Cardiac fibroblast (primary cell): ENCODE results near the gene MED16.

ENCODE experiments used
- DNase-seq, 2 donors: peaks; one replicate each; pipeline versions ENCODE4 v3.0.0 to v3.0.0-alpha.2; 2010; ENCODE audit warnings: low read depth in 2 of 2
- H3K4me3 ChIP-seq, 2 donors: replicated peaks in 1 of 2; 1 replicate in 1 of 2; 2 replicates in 1 of 2; pipeline ENCODE4 v1.5.1; 2011; ENCODE audit warnings: low read depth in 2 of 2, low read length in 2 of 2, mild to moderate bottlenecking in 2 of 2, moderate library complexity in 1 of 2
- TF ChIP-seq, protein P1 (sequence below): IDR thresholded peaks from one replicate; pipeline ENCODE4 v1.5.1; 2011; ENCODE audit warnings: low read depth, mild to moderate bottlenecking, low read length, inconsistent platforms

MED16 gene

DNA sequence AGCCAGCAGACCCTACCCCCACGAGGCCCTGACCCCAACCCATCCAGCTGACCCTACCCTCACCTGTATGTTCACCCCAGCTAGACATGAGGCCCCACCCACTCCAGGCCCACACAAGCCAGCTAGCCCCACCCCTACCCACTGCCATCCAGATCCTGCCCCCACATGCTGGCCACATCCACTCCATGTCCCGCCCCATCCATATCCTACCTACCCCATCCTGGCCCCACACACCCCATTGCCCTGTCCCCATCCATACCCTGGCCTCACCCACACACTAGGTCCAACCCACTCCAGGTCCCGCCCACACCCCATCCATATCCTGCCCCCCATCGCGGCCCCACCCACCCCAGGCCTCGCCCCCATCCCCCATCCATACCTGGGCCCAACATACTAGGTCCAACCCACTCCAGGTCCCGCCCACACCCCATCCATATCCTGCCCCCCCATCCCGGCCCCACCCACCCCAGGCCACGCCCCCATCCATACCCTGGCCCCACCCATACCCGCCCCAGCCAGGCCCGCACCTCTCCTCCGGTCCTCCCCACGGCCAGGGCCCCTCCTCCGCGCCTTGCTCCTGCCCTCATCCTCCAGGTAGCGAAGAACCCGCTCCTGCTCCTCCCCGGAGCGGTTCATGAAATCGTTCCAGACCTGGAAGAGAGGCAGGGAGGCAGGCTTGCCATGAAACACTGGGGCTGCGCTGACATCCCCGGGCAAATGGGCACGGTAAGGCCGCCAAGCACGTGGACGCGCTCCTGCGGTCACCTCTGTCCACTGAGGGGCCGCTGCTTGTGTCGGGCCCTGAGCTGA lies 7.5 kb upstream of the MED16 start:
- no peak overlapping the region for H3K4me3 ChIP-seq
- no peak for DNase-seq
- TF ChIP-seq, protein P1, sequence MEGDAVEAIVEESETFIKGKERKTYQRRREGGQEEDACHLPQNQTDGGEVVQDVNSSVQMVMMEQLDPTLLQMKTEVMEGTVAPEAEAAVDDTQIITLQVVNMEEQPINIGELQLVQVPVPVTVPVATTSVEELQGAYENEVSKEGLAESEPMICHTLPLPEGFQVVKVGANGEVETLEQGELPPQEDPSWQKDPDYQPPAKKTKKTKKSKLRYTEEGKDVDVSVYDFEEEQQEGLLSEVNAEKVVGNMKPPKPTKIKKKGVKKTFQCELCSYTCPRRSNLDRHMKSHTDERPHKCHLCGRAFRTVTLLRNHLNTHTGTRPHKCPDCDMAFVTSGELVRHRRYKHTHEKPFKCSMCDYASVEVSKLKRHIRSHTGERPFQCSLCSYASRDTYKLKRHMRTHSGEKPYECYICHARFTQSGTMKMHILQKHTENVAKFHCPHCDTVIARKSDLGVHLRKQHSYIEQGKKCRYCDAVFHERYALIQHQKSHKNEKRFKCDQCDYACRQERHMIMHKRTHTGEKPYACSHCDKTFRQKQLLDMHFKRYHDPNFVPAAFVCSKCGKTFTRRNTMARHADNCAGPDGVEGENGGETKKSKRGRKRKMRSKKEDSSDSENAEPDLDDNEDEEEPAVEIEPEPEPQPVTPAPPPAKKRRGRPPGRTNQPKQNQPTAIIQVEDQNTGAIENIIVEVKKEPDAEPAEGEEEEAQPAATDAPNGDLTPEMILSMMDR, result no peak

DNA sequence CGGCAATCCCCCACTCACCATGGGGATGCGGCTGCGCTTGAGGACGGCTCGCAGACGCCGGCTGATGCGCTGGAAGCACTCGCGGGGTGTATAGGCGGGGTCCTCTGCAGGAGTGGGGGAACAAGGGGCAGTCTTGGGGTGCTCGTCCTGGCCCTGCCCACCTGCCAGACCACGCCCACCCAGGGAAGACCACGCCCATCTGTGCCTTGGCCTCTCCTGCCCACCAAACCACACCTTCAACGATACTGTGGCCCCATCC lies 7.0 kb upstream of the MED16 start:
- TF ChIP-seq, protein P1, result no peak
- no peak for DNase-seq
- no peak overlapping the region for H3K4me3 ChIP-seq

DNA sequence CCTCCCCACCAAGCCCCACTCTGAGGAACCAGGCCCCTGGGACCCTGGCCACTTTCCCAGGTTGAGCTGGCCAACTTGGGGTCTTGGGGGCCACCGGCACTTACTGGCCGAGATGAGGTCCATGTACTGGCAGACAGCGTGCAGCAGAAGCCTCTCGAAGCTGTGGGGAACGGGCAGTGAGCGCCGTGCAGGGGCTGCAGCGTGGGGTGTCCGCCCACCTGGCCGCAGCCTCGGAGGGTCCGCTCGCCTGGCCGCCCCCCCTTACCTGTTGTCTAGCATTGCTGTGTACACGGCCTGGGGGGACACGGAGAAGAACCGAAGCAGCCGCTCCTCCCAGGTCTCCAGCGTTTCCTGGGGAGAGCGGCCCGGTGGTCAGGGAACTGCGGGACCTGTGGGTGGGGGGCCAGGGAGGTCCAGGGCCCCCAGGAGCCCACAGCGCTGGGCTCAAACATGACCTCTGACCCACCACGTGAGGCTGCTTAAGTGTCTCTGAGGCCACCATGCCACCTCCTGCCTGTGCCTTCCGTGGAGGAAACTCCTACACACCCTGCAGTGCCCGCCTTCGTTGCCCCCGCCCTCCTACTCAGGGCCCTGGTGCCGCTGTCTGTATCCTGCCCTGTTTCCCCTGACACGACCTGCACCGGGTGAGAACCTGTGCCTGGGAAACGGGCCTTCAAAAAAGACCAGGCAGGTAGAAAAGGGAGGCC lies 6.5 kb upstream of the MED16 start:
- TF ChIP-seq, protein P1, result no peak
- H3K4me3 ChIP-seq, result no peak overlapping the region

DNA sequence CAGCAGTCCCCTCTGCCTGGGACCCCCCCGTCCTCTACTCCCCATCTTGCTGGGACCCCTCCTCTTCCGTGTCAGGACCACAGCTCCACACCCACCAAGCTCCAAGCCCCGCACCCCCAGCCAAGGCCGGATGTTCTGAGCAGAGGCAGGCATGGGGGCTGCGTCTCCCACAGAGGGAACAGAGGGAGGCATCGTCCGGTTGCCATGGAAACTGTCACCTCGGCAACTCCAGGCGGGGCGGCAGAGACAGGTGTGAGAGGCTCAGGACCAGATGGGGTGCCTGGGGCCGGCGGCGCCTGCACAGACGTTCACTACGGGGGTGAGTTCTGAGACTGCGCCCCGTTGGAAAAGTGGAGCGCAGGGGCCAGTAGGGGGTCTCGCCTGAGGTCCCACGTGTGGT lies 5.7 kb upstream of the MED16 start:
- no peak for DNase-seq
- no peak overlapping the region for H3K4me3 ChIP-seq
- TF ChIP-seq, protein P1, result no peak

More for the DNA sequence above, 6.5 kb upstream of the MED16 start:
- DNase-seq, result no peak

DNA sequence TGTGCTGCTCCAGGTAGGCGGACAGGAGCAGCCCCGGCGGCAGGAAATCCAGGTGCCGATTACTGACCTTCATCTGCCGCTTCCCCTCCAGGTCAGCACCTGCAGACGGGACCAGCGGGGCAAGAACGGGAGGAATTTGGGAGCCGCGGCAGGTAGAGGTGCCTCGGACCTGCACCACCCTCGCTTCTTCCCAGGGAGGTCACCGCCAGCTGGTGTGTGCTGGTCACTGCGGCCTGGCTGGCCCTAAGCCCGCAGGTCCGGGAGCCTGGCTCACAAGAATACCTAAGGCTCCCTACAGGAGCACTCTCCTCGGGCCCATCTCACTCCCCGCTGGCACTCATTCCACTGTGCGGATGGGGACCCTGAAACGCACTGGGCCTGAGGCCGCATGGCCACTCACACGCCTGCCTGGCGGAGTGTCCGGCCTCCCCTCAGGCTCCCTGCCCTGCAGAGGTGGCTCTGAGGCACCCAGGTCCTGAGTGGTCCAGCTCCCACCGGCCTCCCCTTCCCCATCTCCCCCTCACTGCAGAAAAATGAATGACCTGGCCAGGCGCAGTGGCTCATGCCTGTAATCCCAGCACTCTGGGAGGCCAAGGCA lies 4.6 kb upstream of the MED16 start:
- H3K4me3 ChIP-seq, result no peak overlapping the region
- TF ChIP-seq, protein P1, result no peak
- DNase-seq, result no peak

DNA sequence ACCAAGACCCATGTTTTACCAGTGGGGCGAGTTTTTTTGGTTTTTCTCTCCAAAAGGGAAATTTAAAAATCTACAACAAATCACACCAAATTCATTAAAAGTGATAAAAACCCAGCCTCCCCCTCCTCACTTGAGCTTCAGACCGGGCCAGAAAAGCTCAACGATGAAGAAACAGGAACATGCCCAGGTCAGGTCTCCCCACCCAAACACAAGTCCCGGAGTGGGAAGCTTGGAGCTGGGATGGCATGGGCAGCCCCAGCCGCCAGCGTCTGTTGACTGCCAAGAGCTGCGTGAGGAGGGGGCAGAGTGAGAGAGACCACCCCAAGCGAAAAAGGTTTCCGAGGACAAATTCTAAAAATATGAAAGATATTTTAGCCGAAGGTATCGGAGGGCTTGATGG lies 4.0 kb upstream of the MED16 start:
- no peak overlapping the region for H3K4me3 ChIP-seq
- TF ChIP-seq, protein P1, result no peak
- no peak for DNase-seq
